HFFc6 (cell line): Measurements from ENCODE around the gene GRIK4. TPM values are rescaled to one million over a fixed set of nuclear protein-coding genes. Genes with fewer than 3 reads are reported as not detected.

ENCODE experiments used
- DNase-seq: peaks from one replicate; pipeline ENCODE4 v3.0.0-alpha.2; 2018
- H3K27ac Mint-ChIP-seq: 2 replicates; pipeline ENCODE4 v1.8.0; 2020; ENCODE audit warnings: mild to moderate bottlenecking, mixed read lengths
- H3K27me3 Mint-ChIP-seq: 2 replicates; pipeline ENCODE4 v1.8.0; 2021; ENCODE audit warnings: mild to moderate bottlenecking, moderate library complexity, mixed read lengths; ENCODE audit not compliant: insufficient read depth
- H3K36me3 Mint-ChIP-seq: 2 replicates; pipeline ENCODE4 v1.8.0; 2021; ENCODE audit warnings: low read depth, mixed read lengths
- H3K4me1 Mint-ChIP-seq: 2 replicates; pipeline ENCODE4 v1.8.0; 2020; ENCODE audit warnings: low read depth, mixed read lengths
- H3K4me3 Mint-ChIP-seq: 2 replicates; pipeline ENCODE4 v1.8.0; 2020; ENCODE audit warnings: mild to moderate bottlenecking, moderate library complexity, mixed read lengths
- H3K9me3 Mint-ChIP-seq: 2 replicates; pipeline ENCODE4 v1.8.0; 2020; ENCODE audit warnings: mild to moderate bottlenecking, mixed read lengths
- total RNA-seq, 6 experiments: library from RNA; stranded (reverse); fragmentation: NEBNext Ultra II Directional; extraction: Animal tissue kit (Norgen Biotek cat#: 25700); gene quantifications; 2 replicates in 1 of 6; 3 replicates in 5 of 6; pipeline ENCODE4 v1.2.3, GENCODE V29; 2021
- TF ChIP-seq, protein P1 (sequence below): fragments of 200-600 bp; sonication (generic); IDR thresholded peaks from 2 replicates; pipeline ENCODE4 v1.5.0; 2021; ENCODE audit warnings: antibody characterized with exemption, mild to moderate bottlenecking

GRIK4 gene
- total RNA-seq, 6 experiments from 2014 or later: not detected

DNA sequence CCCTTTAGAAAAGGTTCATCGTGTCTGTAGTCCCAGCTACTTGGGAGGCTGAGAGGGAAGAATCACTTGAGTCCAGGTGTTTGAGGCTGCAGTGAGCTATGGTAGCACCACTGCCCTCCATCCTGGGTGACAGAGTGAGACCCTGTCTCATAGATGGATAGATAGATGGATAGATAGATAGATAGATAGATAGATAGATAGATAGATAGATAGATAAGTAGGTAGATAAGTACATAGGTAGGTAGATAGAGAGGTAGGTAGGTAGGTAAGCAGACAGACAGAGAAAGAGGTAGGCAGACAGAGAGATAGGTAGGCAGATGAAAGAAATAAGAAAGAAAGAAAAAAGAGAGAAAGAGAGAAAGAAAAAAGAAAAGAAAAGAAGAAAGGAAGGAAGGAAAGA, 156.4 kb downstream of the GRIK4 start:
- peaks cover 14% of the 10 kb centered on the region for H3K27me3 Mint-ChIP-seq
- H3K4me1 Mint-ChIP-seq: no peaks in the 10 kb centered on the region
- H3K9me3 Mint-ChIP-seq: no peaks in the 10 kb centered on the region; the same call in 1 of the 2 replicates

DNA sequence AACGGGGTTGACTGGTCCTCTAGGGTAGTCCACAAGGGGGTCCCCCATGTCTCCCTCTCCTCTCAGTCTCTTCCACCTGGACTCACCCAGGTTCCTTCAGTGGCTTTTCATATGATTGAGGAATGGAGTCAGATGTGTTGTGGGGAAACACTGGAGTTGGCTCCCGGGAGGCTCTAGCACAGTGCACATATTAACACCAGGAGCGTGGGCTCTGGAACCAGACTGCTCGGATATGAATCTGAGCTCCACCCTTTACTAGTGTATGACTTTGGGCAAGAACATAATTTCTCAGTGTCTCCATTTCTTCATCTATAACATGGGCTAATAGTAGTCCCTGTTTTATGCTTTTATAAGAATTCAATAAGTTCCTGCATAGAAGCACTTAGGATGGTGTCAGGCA, 157.0 kb downstream of the GRIK4 start:
- H3K9me3 Mint-ChIP-seq: no peaks in the 10 kb centered on the region; the same call in 1 of the 2 replicates
- DNase-seq: no peak
- no peaks in the 10 kb centered on the region for H3K4me1 Mint-ChIP-seq
- H3K27me3 Mint-ChIP-seq: peaks cover 14% of the 10 kb centered on the region
- H3K4me3 Mint-ChIP-seq: no peak overlapping the region
- TF ChIP-seq, protein P1, sequence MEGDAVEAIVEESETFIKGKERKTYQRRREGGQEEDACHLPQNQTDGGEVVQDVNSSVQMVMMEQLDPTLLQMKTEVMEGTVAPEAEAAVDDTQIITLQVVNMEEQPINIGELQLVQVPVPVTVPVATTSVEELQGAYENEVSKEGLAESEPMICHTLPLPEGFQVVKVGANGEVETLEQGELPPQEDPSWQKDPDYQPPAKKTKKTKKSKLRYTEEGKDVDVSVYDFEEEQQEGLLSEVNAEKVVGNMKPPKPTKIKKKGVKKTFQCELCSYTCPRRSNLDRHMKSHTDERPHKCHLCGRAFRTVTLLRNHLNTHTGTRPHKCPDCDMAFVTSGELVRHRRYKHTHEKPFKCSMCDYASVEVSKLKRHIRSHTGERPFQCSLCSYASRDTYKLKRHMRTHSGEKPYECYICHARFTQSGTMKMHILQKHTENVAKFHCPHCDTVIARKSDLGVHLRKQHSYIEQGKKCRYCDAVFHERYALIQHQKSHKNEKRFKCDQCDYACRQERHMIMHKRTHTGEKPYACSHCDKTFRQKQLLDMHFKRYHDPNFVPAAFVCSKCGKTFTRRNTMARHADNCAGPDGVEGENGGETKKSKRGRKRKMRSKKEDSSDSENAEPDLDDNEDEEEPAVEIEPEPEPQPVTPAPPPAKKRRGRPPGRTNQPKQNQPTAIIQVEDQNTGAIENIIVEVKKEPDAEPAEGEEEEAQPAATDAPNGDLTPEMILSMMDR: no peak
- H3K36me3 Mint-ChIP-seq: no peaks in the 10 kb centered on the region
- H3K27ac Mint-ChIP-seq: no peak overlapping the region

More for the DNA sequence above, 156.4 kb downstream of the GRIK4 start:
- no peaks in the 10 kb centered on the region for H3K36me3 Mint-ChIP-seq
- TF ChIP-seq, protein P1: no peak
- H3K4me3 Mint-ChIP-seq: no peak overlapping the region
- DNase-seq: no peak
- no peak overlapping the region for H3K27ac Mint-ChIP-seq

DNA sequence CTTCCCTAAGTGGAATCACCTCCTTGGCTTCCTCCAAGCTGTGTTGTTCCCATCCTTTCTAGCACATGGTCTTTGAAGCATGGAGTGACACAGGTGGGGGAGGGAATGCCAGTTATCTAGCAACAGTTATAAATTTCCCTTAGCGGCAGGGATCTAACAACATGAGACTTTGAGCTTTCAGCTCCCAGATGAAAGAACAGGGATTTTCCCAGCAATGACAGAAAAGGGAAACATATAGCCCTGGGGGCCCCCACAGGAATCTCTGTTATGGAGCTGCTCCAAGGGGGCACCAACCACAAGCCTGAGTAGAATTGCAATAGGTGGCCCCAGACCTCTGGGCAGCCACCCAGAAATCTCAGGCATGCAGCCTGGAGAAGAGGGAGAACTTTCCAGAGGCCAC, 163.0 kb downstream of the GRIK4 start:
- Mint-ChIP-seq H3K4me1 (no peaks in the 10 kb centered on the region), H3K9me3 (no peaks in the 10 kb centered on the region; the same call in 1 of the 2 replicates), H3K36me3 (no peaks in the 10 kb centered on the region), H3K4me3 (no peak overlapping the region), H3K27me3 (peaks cover 29% of the 10 kb centered on the region), H3K27ac (no peak overlapping the region)
- TF ChIP-seq, protein P1: no peak
- DNase-seq: no peak

DNA sequence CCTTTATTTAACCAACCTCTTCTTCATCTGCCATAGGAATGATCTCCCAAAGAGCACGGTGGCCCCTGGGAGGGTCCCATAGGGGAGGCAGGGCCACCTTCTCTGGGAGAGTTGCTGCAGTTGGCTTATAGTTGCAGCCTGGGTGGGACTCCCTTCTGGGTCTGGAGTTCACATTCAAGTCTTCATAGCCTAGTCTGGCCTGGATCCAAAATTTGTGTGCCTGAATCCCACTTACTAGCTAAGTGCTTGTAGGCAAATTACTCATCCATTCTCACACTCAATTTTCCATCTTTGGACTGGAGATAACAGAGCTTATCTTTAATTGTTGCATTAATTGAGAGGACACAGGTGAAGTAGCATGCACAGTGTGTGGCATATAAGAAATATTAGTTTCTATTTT, 163.6 kb downstream of the GRIK4 start:
- TF ChIP-seq, protein P1: no peak
- Mint-ChIP-seq H3K9me3 (no peaks in the 10 kb centered on the region; the same call in 1 of the 2 replicates), H3K36me3 (no peaks in the 10 kb centered on the region), H3K4me1 (no peaks in the 10 kb centered on the region), H3K4me3 (no peak overlapping the region), H3K27ac (no peak overlapping the region), H3K27me3 (peaks cover 35% of the 10 kb centered on the region)
- no peak for DNase-seq

DNA sequence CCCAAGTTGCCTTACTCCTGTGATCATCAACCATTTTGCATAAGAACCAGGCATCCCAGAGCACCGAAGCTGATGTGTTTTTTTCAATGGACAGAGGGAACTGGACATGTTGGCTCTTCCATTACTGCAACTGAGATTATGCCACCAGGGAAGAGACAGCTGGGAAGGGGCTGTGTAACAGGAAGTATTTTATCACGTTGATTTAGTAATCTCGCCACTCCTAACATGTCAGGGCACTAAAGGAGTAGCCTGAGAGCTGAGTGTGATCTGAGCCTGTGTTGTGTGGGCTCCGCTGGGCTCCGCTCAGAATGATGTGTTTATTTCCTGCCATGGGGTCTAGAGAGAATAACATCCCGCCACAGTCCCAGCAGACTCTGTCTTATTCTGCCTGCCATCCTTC, 165.4 kb downstream of the GRIK4 start:
- TF ChIP-seq, protein P1: no peak
- Mint-ChIP-seq H3K9me3 (no peaks in the 10 kb centered on the region), H3K4me3 (no peak overlapping the region), H3K27ac (no peak overlapping the region), H3K27me3 (peaks cover 41% of the 10 kb centered on the region), H3K36me3 (no peaks in the 10 kb centered on the region), H3K4me1 (no peaks in the 10 kb centered on the region)
- DNase-seq: no peak

DNA sequence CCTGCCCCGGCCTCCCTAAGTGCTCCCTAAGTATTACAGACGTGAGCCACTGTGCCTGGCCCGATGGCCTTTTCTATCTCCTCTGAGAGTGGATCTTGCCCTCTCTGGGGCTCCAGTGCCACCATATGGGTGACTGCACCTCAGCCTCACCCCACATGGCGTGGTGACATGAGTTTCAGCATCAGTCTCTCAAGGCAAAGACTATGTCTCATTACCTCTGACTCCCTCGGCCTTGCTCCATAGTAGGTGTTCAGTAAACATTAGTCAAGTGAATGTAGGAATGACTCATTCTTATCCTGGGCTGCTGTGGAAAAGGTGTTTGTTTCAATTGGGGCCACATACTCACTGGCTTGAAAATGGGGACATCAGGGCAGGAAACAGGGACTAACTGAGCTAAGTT, 168.8 kb downstream of the GRIK4 start:
- Mint-ChIP-seq H3K9me3 (no peaks in the 10 kb centered on the region), H3K4me3 (no peak overlapping the region), H3K27me3 (peaks cover 43% of the 10 kb centered on the region), H3K36me3 (no peaks in the 10 kb centered on the region), H3K27ac (no peak overlapping the region), H3K4me1 (peaks cover 9% of the 10 kb centered on the region)
- no peak for DNase-seq
- TF ChIP-seq, protein P1: no peak
